GM19238 (cell line): ENCODE data around the gene TTC32.

ENCODE experiments used
- DNase-seq: peaks from one replicate; pipeline ENCODE4 v3.0.0; 2011; ENCODE audit warnings: low spot score; ENCODE audit not compliant: insufficient read length

Gene TTC32

GRCh38 chr2:19878268-19879046 lies 23.3 kb downstream of the TTC32 start:
- no peak for DNase-seq

GRCh38 chr2:19876751-19877150 lies 25.0 kb downstream of the TTC32 start:
- DNase-seq, result no peak

GRCh38 chr2:19875280-19875679 lies 26.5 kb downstream of the TTC32 start:
- DNase-seq, result no peak

GRCh38 chr2:19874726-19875125 lies 27.1 kb downstream of the TTC32 start:
- no peak for DNase-seq

- DNase-seq, result no peak
Observed at GRCh38 chr2:19873014-19873413, 28.8 kb downstream of the TTC32 start.

GRCh38 chr2:19872302-19872701 lies 29.5 kb downstream of the TTC32 start:
- no peak for DNase-seq

- DNase-seq, result no peak
Observed at GRCh38 chr2:19871836-19872235, 29.9 kb downstream of the TTC32 start.

- no peak for DNase-seq
Observed at GRCh38 chr2:19870792-19871191, 31.0 kb downstream of the TTC32 start.

GRCh38 chr2:19868701-19869580 lies 32.8 kb downstream of the TTC32 start:
- peak; percentile 56 for DNase-seq

- DNase-seq, result no peak
Observed at GRCh38 chr2:19868224-19868623, 33.6 kb downstream of the TTC32 start.

- DNase-seq, result no peak
Observed at GRCh38 chr2:19866771-19867170, 35.0 kb downstream of the TTC32 start.

GRCh38 chr2:19865151-19865550 lies 36.6 kb downstream of the TTC32 start:
- DNase-seq, result no peak

GRCh38 chr2:19864381-19864780 lies 37.4 kb downstream of the TTC32 start:
- no peak for DNase-seq

- DNase-seq, result peak; percentile 74
Observed at GRCh38 chr2:19863303-19864041, 38.3 kb downstream of the TTC32 start.

GRCh38 chr2:19861813-19862212 lies 40.0 kb downstream of the TTC32 start:
- no peak for DNase-seq

GRCh38 chr2:19860022-19860421 lies 41.8 kb downstream of the TTC32 start:
- no peak for DNase-seq

GRCh38 chr2:19859565-19859964 lies 42.2 kb downstream of the TTC32 start:
- DNase-seq, result no peak

- no peak for DNase-seq
Observed at GRCh38 chr2:19857806-19858205, 44.0 kb downstream of the TTC32 start.

GRCh38 chr2:19857100-19857499 lies 44.7 kb downstream of the TTC32 start:
- DNase-seq, result no peak

GRCh38 chr2:19855542-19856431 lies 46.0 kb downstream of the TTC32 start:
- no peak for DNase-seq
